ENCODE data around the gene PARD3B. TPM values are rescaled to one million over a fixed set of nuclear protein-coding genes. Genes with fewer than 3 reads are reported as not detected.

Gene PARD3B
- total RNA-seq, 1 donor from 2014 or later = 0.66 TPM

DNA sequence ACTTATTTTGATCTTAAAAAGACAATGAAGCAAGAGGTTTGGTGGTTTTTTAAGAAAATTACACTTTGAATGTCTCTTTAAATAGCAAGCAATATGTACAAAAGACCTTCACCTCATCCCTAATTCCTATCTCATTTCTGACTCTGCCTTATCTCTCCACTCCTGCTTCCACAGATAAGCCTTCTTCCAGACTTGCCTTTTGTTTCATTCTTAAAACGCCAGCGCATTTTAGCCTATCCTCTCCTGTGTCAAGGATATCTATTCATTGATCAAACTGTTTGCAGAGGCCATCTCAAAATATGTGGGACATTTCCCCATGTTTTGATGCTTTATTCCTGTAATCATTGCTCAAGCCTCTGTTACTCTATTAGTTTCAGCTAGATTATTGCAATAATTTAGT is 562.5 kb downstream of the PARD3B start:
- Mint-ChIP-seq H3K4me1 (ENCODE audit: low read depth, unreplicated experiment) (no peaks in the 10 kb centered on the region), H3K36me3 (ENCODE audit: unreplicated experiment) (no peaks in the 10 kb centered on the region), H3K27me3 (ENCODE audit: unreplicated experiment) (no peaks in the 10 kb centered on the region), H3K27ac (ENCODE audit: unreplicated experiment) (no peak overlapping the region), H3K4me3 (ENCODE audit: unreplicated experiment) (no peak overlapping the region), H3K9me3 (ENCODE audit: unreplicated experiment) (no peaks in the 10 kb centered on the region)
- TF ChIP-seq, protein P1, sequence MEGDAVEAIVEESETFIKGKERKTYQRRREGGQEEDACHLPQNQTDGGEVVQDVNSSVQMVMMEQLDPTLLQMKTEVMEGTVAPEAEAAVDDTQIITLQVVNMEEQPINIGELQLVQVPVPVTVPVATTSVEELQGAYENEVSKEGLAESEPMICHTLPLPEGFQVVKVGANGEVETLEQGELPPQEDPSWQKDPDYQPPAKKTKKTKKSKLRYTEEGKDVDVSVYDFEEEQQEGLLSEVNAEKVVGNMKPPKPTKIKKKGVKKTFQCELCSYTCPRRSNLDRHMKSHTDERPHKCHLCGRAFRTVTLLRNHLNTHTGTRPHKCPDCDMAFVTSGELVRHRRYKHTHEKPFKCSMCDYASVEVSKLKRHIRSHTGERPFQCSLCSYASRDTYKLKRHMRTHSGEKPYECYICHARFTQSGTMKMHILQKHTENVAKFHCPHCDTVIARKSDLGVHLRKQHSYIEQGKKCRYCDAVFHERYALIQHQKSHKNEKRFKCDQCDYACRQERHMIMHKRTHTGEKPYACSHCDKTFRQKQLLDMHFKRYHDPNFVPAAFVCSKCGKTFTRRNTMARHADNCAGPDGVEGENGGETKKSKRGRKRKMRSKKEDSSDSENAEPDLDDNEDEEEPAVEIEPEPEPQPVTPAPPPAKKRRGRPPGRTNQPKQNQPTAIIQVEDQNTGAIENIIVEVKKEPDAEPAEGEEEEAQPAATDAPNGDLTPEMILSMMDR (IDR thresholded peaks at IDR 0.05; ENCODE audit: partially characterized antibody, unreplicated experiment) = no peak
- no peak for DNase-seq

DNA sequence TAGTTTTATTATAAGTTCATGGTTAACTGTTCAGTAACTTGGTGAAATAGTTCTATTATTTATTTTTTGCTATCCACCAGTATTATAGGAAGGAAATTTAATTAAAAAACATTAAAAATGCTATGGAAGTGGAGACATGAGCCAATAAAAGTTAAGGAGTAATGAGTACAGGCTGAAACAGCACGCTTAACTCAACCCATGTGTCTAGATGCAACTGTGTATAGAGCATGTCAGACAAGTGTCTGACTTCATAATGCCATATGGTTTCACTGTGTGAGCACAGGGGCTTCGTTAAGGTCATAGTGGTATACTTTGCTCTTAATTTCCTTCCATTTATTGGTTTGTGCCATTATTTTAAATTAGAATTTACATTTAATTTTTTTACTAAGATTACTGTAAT is 570.2 kb downstream of the PARD3B start:
- Mint-ChIP-seq H3K9me3 (ENCODE audit: unreplicated experiment) (no peaks in the 10 kb centered on the region), H3K4me1 (ENCODE audit: low read depth, unreplicated experiment) (peaks cover 3% of the 10 kb centered on the region), H3K27me3 (ENCODE audit: unreplicated experiment) (no peaks in the 10 kb centered on the region), H3K36me3 (ENCODE audit: unreplicated experiment) (no peaks in the 10 kb centered on the region), H3K4me3 (ENCODE audit: unreplicated experiment) (no peak overlapping the region), H3K27ac (ENCODE audit: unreplicated experiment) (no peak overlapping the region)
- TF ChIP-seq, protein P1 (IDR thresholded peaks at IDR 0.05; ENCODE audit: partially characterized antibody, unreplicated experiment) = no peak
- DNase-seq = no peak

DNA sequence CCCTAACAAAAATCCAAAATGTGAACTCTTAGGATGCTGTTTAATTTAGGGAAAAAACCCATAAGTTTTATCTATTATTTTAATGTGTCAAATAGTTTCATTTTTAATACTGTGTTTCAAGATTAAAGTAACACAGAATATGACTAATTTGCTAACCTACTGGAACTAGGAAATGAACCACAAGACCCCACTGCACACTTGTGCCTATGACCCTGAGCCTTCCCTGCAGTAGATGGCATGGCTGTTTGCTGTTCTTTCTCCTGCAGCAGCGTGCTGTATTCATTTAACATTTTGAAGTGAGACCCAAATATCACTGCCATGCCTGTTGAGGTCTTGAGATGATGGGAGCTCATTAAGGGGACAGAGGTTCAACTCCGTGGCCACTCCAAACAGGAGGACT is 571.9 kb downstream of the PARD3B start:
- Mint-ChIP-seq H3K27me3 (ENCODE audit: unreplicated experiment) (no peaks in the 10 kb centered on the region), H3K9me3 (ENCODE audit: unreplicated experiment) (no peaks in the 10 kb centered on the region), H3K4me1 (ENCODE audit: low read depth, unreplicated experiment) (peaks cover 3% of the 10 kb centered on the region), H3K4me3 (ENCODE audit: unreplicated experiment) (no peak overlapping the region), H3K36me3 (ENCODE audit: unreplicated experiment) (no peaks in the 10 kb centered on the region), H3K27ac (ENCODE audit: unreplicated experiment) (no peak overlapping the region)
- DNase-seq = no peak
- TF ChIP-seq, protein P1 (IDR thresholded peaks at IDR 0.05; ENCODE audit: partially characterized antibody, unreplicated experiment) = no peak

DNA sequence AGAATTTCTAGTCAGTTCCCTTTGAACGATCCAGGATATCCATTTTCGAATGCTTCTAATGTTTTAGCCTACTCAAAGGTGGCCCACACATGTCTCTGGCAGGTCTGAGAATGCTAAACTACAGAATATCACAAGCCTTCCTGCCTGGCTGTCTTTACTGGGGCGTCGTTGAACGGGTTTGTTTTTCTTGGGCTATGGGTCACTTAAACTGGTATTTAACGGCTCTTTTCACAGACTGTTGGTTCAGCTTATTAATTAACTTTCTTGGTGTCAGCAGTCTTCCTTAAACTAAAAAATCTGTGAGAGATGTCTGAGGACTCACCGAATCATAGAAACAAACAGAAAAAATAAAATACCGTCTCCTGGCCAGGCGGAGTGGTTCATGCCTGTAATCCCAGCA is 573.9 kb downstream of the PARD3B start:
- H3K27me3 Mint-ChIP-seq (ENCODE audit: unreplicated experiment) = no peaks in the 10 kb centered on the region
- peaks cover 3% of the 10 kb centered on the region for H3K4me1 Mint-ChIP-seq (ENCODE audit: low read depth, unreplicated experiment)
- no peaks in the 10 kb centered on the region for H3K9me3 Mint-ChIP-seq (ENCODE audit: unreplicated experiment)
- H3K36me3 Mint-ChIP-seq (ENCODE audit: unreplicated experiment) = no peaks in the 10 kb centered on the region
- no peak overlapping the region for H3K4me3 Mint-ChIP-seq (ENCODE audit: unreplicated experiment)
- H3K27ac Mint-ChIP-seq (ENCODE audit: unreplicated experiment) = no peak overlapping the region
- TF ChIP-seq, protein P1 (IDR thresholded peaks at IDR 0.05; ENCODE audit: partially characterized antibody, unreplicated experiment) = no peak
- no peak for DNase-seq

DNA sequence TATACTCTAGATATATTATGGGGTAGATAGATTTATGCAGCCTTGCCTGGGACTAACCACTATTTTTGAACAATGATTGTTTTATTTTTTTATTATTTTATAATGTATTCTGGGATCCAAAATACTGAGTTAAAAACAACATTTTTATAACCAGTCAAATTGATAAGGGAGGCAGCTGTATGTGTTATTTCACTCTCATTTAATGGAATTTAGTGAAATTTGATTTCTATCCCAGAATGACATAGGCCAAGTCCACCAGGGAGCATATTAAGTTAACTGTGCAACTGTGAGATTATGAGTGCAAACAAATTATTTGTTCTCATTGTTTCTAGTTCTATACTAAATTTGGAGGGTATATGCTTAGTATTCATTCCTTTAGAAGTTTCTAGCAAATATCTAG is 583.5 kb downstream of the PARD3B start:
- Mint-ChIP-seq H3K4me3 (ENCODE audit: unreplicated experiment) (no peak overlapping the region), H3K9me3 (ENCODE audit: unreplicated experiment) (no peaks in the 10 kb centered on the region), H3K4me1 (ENCODE audit: low read depth, unreplicated experiment) (no peaks in the 10 kb centered on the region), H3K27ac (ENCODE audit: unreplicated experiment) (no peak overlapping the region), H3K36me3 (ENCODE audit: unreplicated experiment) (no peaks in the 10 kb centered on the region), H3K27me3 (ENCODE audit: unreplicated experiment) (no peaks in the 10 kb centered on the region)
- no peak for DNase-seq
- TF ChIP-seq, protein P1 (IDR thresholded peaks at IDR 0.05; ENCODE audit: partially characterized antibody, unreplicated experiment) = no peak
